HL-60 (cell line): Measurements from ENCODE around the gene PTPRJ.
A peak's percentile ranks its signal among the peaks of the same experiment; 100 is the strongest.

Experiments used
- DNase-seq, 2 experiments: peaks; one replicate each; pipeline ENCODE4 v3.0.0-alpha.2; 2010 to 2020; ENCODE audit warnings: low read depth in 1 of 2, low spot score in 1 of 2
- H3K27ac ChIP-seq: fragments of 250-450 bp; sonication (Bioruptor Pico); replicated peaks from 2 replicates; pipeline ENCODE4 v1.5.1; 2020; ENCODE audit warnings: mild to moderate bottlenecking, moderate library complexity
- H3K27me3 ChIP-seq: fragments of 250-450 bp; sonication (Bioruptor Pico); 2 replicates; pipeline ENCODE4 v1.5.1; 2021; ENCODE audit warnings: mild to moderate bottlenecking, moderate library complexity; ENCODE audit not compliant: insufficient read depth, poor library complexity, severe bottlenecking
- H3K4me3 ChIP-seq: replicated peaks from 2 replicates; pipeline ENCODE4 v1.5.1; 2011; ENCODE audit warnings: mild to moderate bottlenecking, control low read depth, low read length; ENCODE audit not compliant: insufficient read depth
- CTCF ChIP-seq: IDR thresholded peaks from one replicate; pipeline ENCODE4 v1.5.1; 2011; ENCODE audit warnings: low read length, control low read depth, inconsistent platforms; ENCODE audit not compliant: insufficient read depth
- GABPA ChIP-seq: IDR thresholded peaks from 2 replicates; pipeline ENCODE4 v1.6.1; 2012; ENCODE audit warnings: low read depth
- POLR2AphosphoS5 ChIP-seq: IDR thresholded peaks from 2 replicates; pipeline ENCODE4 v1.6.1; 2012; ENCODE audit warnings: low read depth
- REST ChIP-seq: IDR thresholded peaks from 2 replicates; pipeline ENCODE4 v1.6.1; 2012; ENCODE audit warnings: low read depth; ENCODE audit not compliant: insufficient replicate concordance
- SPI1 ChIP-seq: IDR thresholded peaks from 2 replicates; pipeline ENCODE4 v1.6.1; 2012; ENCODE audit warnings: low read depth, mild to moderate bottlenecking, borderline replicate concordance

Gene PTPRJ

DNA sequence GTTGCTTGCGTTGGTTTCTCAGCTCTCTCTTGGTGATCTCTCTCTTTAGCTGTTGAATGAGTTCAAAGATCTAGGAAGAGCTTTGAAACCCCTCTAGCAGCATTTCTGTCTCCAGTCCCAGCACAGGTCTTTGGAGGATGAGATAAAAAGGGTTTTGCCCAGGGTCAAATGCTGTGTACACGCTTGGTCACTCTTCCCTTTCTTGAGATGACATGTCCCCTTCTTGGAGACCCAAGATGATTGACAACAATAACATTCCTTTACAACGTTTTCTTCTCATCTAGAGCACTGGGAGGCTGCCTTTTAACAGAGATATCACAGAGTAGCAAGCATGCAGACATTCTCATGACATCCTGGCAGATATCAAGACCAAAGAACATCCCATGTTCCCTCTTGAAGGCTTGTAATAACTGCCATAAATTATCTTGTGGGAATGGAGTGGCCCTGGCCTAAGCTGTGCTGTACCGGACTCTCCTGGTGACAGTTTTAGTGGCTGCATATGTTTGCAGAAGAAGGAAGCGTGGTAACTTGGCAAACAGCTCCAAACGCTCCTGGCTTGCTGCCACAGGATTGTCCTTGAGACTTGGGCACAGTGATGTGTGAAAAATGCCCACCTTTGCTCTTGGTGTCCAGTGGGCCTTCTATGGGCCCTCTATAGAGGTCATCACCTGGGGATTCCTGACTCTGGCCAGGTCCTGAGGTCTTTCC lies 107.8 kb downstream of the PTPRJ start:
- no peaks in the 10 kb centered on the region for H3K27me3 ChIP-seq
- TF ChIP-seq GABPA = no peak
- TF ChIP-seq POLR2AphosphoS5 = no peak
- TF ChIP-seq CTCF = no peak
- TF ChIP-seq REST = no peak
- TF ChIP-seq SPI1 = no peak
- peak overlapping the region; percentile 11; the same call in 1 of the 2 replicates for H3K27ac ChIP-seq
- DNase-seq = peak in 1 of 2 experiments; percentile 30
- no peak overlapping the region for H3K4me3 ChIP-seq

DNA sequence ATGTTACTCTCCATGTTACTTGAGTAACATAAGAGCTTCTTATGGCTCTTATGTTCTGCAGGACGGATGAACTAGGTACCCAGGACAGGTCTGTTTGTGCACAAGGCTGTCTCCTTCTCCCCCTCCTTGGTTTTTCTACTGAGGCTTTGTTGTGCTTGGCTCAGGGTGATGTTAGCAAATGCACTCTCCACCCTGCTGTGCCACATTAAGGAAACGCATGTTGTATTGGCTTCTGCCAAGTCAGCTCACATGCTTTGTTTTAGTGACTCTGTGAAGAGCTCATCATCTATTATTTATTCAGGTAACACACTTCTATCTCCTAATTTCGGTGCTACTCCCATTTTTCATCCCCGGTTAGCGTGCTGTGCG lies 108.3 kb downstream of the PTPRJ start:
- Histone ChIP-seq H3K27me3 (no peaks in the 10 kb centered on the region), H3K27ac (no peak overlapping the region), H3K4me3 (no peak overlapping the region)
- no peak for DNase-seq
- TF ChIP-seq SPI1 (no peak), GABPA (no peak), POLR2AphosphoS5 (no peak), CTCF (no peak), REST (no peak)

GRCh38 chr11:48090174-48090573 lies 109.8 kb downstream of the PTPRJ start:
- DNase-seq = no peak
- Histone ChIP-seq H3K4me3 (no peak overlapping the region), H3K27ac (no peak overlapping the region), H3K27me3 (no peaks in the 10 kb centered on the region)
- TF ChIP-seq CTCF (no peak), POLR2AphosphoS5 (no peak), REST (no peak), SPI1 (no peak), GABPA (no peak)
